HepG2 (cell line): Measurements from ENCODE around the gene PNP. TPM values are rescaled to one million over a fixed set of nuclear protein-coding genes. Genes with fewer than 3 reads are reported as not detected.
"Not testable (repeated sequence)": the region's sequence is repeated elsewhere in the genome, so short reads cannot be mapped to it uniquely, and the experiment has no call there.

Experiments
- ATAC-seq: fragments of 200-7000 bp; cut with Tn5 transposase; 3 replicates; pipeline ENCODE4 v1.9.1; 2020; ENCODE audit warnings: mild to moderate bottlenecking, moderate library complexity
- BruUV-seq: library from RNA; stranded (reverse); fragments of 400-500 nt; replicated peaks from 2 replicates; lab custom pipeline; 2021; lab: Mats Ljungman, UMichigan
- CTCF ChIA-PET: fragments of 300-600 bp; formaldehyde crosslinking; extraction: SDS; loops from one replicate; lab custom pipeline; 2021; ENCODE audit warnings: low total read pairs, inconsistent platforms, low intra/inter-chr PET ratio; lab: Yijun Ruan, JAX
- POLR2A ChIA-PET: fragments of 350-600 bp; sonication (Branson Sonifier 250); formaldehyde crosslinking; loops from one replicate; lab custom pipeline; 2020; ENCODE audit warnings: antibody characterized with exemption, inconsistent platforms; lab: Yijun Ruan, JAX
- DNase-seq: peaks from one replicate; pipeline ENCODE4 v3.0.0-alpha.2; 2015; ENCODE audit warnings: low spot score
- FAIRE-seq: peaks from 3 replicates; lab custom pipeline; 2011; peaks lifted over from hg19 to GRCh38; lab: Jason Lieb, UNC
- H2AFZ ChIP-seq: one replicate; pipeline ENCODE4 v1.6.1; 2011; ENCODE audit warnings: low read length, inconsistent platforms
- H3K27ac ChIP-seq: fragments of 300-600 bp; 3 replicates; pipeline ENCODE4 v1.8.0; 2011; ENCODE audit warnings: mixed run types, mild to moderate bottlenecking, mixed read lengths, low read length, inconsistent platforms; ENCODE audit not compliant: insufficient read depth; ENCODE audit errors: extremely low read length
- H3K27me3 ChIP-seq, 2 experiments: fragments of 200-600 bp in 1 of 2; 2 replicates in 1 of 2; 3 replicates in 1 of 2; pipeline versions ENCODE4 v1.6.0 to v1.8.0; 2011; ENCODE audit warnings: low read length in 2 of 2, mild to moderate bottlenecking in 2 of 2, moderate library complexity in 2 of 2, inconsistent platforms in 1 of 2; ENCODE audit not compliant: insufficient read depth in 2 of 2, control insufficient read depth in 1 of 2
- H3K36me3 ChIP-seq, 2 experiments: fragments of 200-600 bp in 1 of 2; replicated peaks in 1 of 2; 2 replicates in 1 of 2; 3 replicates in 1 of 2; pipeline versions ENCODE4 v1.5.1 to v1.8.0; 2011; ENCODE audit warnings: low read length in 2 of 2, inconsistent platforms in 1 of 2; ENCODE audit not compliant: insufficient read depth in 2 of 2, control insufficient read depth in 1 of 2
- H3K4me1 ChIP-seq: 2 replicates; pipeline ENCODE4 v1.5.1; 2012; ENCODE audit warnings: low read length, inconsistent platforms; ENCODE audit not compliant: insufficient read depth
- H3K4me2 ChIP-seq: 2 replicates; pipeline ENCODE4 v1.6.0; 2011; ENCODE audit warnings: low read depth, low read length, inconsistent platforms
- H3K4me3 ChIP-seq, 3 experiments: fragments of 200-600 bp in 1 of 3; sonication (generic), shearing (Covaris generic) in 1 of 3; replicated peaks in 1 of 3; 2 replicates each; pipeline ENCODE4 v1.5.1; 2011 to 2016; ENCODE audit warnings: low read length in 3 of 3, inconsistent platforms in 2 of 3, low read depth in 2 of 3, mild to moderate bottlenecking in 2 of 3, control low read depth in 1 of 3, mixed read lengths in 1 of 3; ENCODE audit not compliant: insufficient read depth in 1 of 3
- H3K79me2 ChIP-seq: one replicate; pipeline ENCODE4 v1.6.1; 2011; ENCODE audit warnings: low read length, inconsistent platforms; ENCODE audit not compliant: insufficient read depth
- H3K9ac ChIP-seq: 2 replicates; pipeline ENCODE4 v1.6.0; 2011; ENCODE audit warnings: mild to moderate bottlenecking, low read depth, low read length, inconsistent platforms; ENCODE audit not compliant: insufficient read depth
- H3K9me3 ChIP-seq: 2 replicates; pipeline ENCODE4 v1.5.1; 2012; ENCODE audit warnings: mild to moderate bottlenecking, low read length
- H4K20me1 ChIP-seq: 2 replicates; pipeline ENCODE4 v1.6.0; 2011; ENCODE audit warnings: inconsistent platforms, mild to moderate bottlenecking, low read length, moderate library complexity; ENCODE audit not compliant: insufficient read depth
- PPARG ChIP-seq: conservative IDR thresholded peaks from 2 replicates; pipeline ENCODE4 v1.6.1; 2016; ENCODE audit warnings: missing biosample characterization, missing genetic modification reagents
- ZFY ChIP-seq: sonication (generic); formaldehyde crosslinking; IDR thresholded peaks from 2 replicates; pipeline ENCODE4 v1.4.0; 2020; ENCODE audit warnings: missing genetic modification reagents
- ZNF160 ChIP-seq: sonication (generic); formaldehyde crosslinking; IDR thresholded peaks from 2 replicates; pipeline ENCODE4 v1.8.0; 2022; ENCODE audit warnings: mild to moderate bottlenecking, inconsistent platforms, missing genetic modification reagents
- ZNF598 ChIP-seq: sonication (generic); formaldehyde crosslinking; IDR thresholded peaks from 2 replicates; pipeline ENCODE4 v1.5.1; 2020; ENCODE audit warnings: mild to moderate bottlenecking, missing genetic modification reagents, borderline replicate concordance
- WGBS: methylation state at CpG from one replicate; pipeline ENCODE4 v1.1.6; 2017; ENCODE audit warnings: low lambda C conversion rate; 5-methylcytosine and 5-hydroxymethylcytosine counted together
- in situ Hi-C: cut with HindIII; loops from 2 replicates; pipeline ENCODE4 v1.10.0; 2017; ENCODE audit warnings: low pct_unique_long_range_greater_than_20kb; ENCODE audit not compliant: extremely low pct_ligation_motif_present
- intact Hi-C: fragments of 100-400 bp; cut with micrococcal nuclease; formaldehyde crosslinking; loops from one replicate; pipeline ENCODE4 v1.10.0; 2022; ENCODE audit not compliant: unreplicated experiment
- polyA plus RNA-seq, 8 experiments: library from polyadenylated mRNA; depleted of rRNA in 3 of 8; stranded (reverse) in 7 of 8; unstranded in 1 of 8; fragments of >200 nt; fragmentation: Illumina TruSeq in 4 of 8; extraction: Trizol in 4 of 8; gene quantifications; 2 replicates each; pipeline versions ENCODE4 v1.2.1 to v1.2.3, GENCODE V29; 2011 to 2016; ENCODE audit warnings: low read depth in 4 of 8, missing spikeins in 1 of 8, mixed read lengths in 1 of 8; ENCODE audit not compliant: insufficient read depth in 1 of 8
- total RNA-seq, 5 experiments: library from RNA; depleted of rRNA; stranded (reverse); fragments of >200 nt; fragmentation: Illumina TruSeq; extraction: Trizol; gene quantifications; 2 replicates each; pipeline ENCODE4 v1.2.3, GENCODE V29; 2016; ENCODE audit warnings: low read depth in 1 of 5

PNP gene
- total and polyA plus RNA-seq, 2 of the 13 experiments (the other 11 are each of a cell fraction or from before 2014, with no cell fraction given): 45.4 to 74.8 TPM

DNA sequence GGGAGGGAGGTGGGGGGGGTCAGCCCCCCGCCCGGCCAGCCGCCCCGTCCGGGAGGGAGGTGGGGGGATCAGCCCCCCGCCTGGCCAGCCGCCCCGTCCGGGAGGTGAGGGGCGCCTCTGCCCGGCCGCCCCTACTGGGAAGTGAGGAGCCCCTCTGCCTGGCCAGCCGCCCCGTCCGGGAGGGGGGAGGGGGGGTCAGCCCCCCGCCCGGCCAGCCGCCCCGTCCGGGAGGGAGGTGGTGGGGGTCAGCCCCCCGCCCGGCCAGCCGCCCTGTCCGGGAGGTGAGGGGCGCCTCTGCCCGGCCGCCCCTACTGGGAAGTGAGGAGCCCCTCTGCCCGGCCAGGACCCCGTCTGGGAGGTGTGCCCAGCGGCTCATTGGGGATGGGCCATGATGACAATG lies 37.5 kb downstream of the PNP start:
- H3K9ac ChIP-seq, in situ Hi-C loops, H3K27me3 ChIP-seq, H3K4me3 ChIP-seq, intact Hi-C loops, H3K4me2 ChIP-seq, BruUV-seq, H3K79me2 ChIP-seq, H2AFZ ChIP-seq, FAIRE-seq, H4K20me1 ChIP-seq, POLR2A ChIA-PET, DNase-seq, H3K36me3 ChIP-seq, H3K27ac ChIP-seq, CTCF ChIA-PET, H3K4me1 ChIP-seq, ATAC-seq, H3K9me3 ChIP-seq: not testable (repeated sequence)
- no CpG with 5 or more reads among the region's 30 CpGs for WGBS

GRCh38 chr14:20507537-20507936 lies 38.3 kb downstream of the PNP start:
- WGBS: 46% methylated on average over 3 of the region's 3 CpGs
- H3K4me2 ChIP-seq, H3K4me3 ChIP-seq, H4K20me1 ChIP-seq, CTCF ChIA-PET, POLR2A ChIA-PET, H3K79me2 ChIP-seq, H3K27ac ChIP-seq, H2AFZ ChIP-seq, intact Hi-C loops, H3K36me3 ChIP-seq, in situ Hi-C loops, H3K9ac ChIP-seq, H3K4me1 ChIP-seq, DNase-seq, H3K27me3 ChIP-seq, ATAC-seq, FAIRE-seq, H3K9me3 ChIP-seq, BruUV-seq: not testable (repeated sequence)

DNA sequence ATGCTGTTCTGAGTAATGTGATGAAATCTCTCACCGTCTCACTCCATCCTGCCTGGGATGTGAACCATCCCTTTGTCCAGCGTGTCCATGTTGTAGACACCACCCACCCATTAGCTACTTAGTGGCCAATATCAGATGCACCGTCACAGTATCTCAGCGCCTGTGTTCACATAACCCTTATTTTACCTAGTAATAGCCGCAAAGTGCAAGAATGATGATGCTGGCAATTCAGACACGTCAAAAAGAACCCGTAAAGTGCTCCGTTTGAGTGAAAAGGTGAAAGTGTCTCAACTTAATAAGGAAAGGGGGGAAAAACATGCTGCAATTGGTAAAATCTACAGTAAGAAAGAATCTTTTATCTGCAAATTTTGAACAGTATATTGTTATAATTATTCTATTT lies 39.2 kb downstream of the PNP start:
- H3K9me3 ChIP-seq: no peaks in the 10 kb centered on the region
- 70% methylated on average over 8 of the region's 8 CpGs for WGBS
- DNase-seq (no peak), ATAC-seq (no peak)
- no peaks in the 10 kb centered on the region for H3K36me3 ChIP-seq
- H3K4me3 ChIP-seq: no peak overlapping the region
- peaks cover 0 to 9% of the 10 kb centered on the region in 2 experiments; a peak in 3 of 5 replicates for H3K27me3 ChIP-seq
- intact Hi-C loops: no loop called here
- no peaks in the 10 kb centered on the region for H4K20me1 ChIP-seq
- POLR2A ChIA-PET: no interaction called here
- TF ChIP-seq ZFY (CRISPR knock-in tag) (no peak), PPARG (no peak), ZNF160 (no peak), ZNF598 (CRISPR knock-in tag) (no peak)
- TF ChIP-seq, all 625 proteins: peak for 0
- Histone ChIP-seq H3K9ac (no peak overlapping the region), H3K4me2 (no peak overlapping the region), H3K79me2 (no peaks in the 10 kb centered on the region), H3K4me1 (no peaks in the 10 kb centered on the region), H2AFZ (no peak overlapping the region), H3K27ac (no peak overlapping the region)
- BruUV-seq: no TSS peak
- CTCF ChIA-PET: no interaction called here
- no peak for FAIRE-seq
- in situ Hi-C loops: no loop called here
